ENCODE results near the gene CDH23. TPM values are rescaled to one million over a fixed set of nuclear protein-coding genes. Genes with fewer than 3 reads are reported as not detected.

CDH23 gene
- total and polyA plus RNA-seq, 9 of the 15 experiments (the other 6 are each of a cell fraction or from before 2014, with no cell fraction given) = 0.18 to 1.2 (median 0.47) TPM

DNA sequence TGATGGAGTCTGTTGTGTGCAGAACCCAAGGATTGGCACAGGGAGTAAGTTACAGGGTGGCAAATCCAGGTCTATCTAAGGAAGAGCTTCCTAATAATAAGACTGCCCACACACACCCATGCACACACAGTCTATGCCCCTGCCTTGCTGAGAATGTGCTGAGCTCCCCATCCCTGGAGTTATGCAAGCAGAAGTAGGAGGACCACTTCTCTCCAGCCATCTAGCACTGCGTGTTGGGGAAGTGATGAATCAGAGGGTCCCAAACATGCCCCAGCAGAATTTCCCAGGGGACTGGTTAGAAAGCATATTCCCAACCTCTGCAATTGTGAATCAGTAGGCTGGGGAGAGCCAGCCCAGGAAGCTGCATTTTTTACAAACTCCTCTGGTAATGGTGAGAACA lies 117.2 kb downstream of the CDH23 start:
- DNase-seq (ENCODE audit: extremely low read depth in 1 of 4, low spot score in 3 of 4) = no peak
- no peak overlapping the region for H3K9ac ChIP-seq (ENCODE audit: insufficient read depth in 1 of 2, low read depth in 2 of 2, low read length in 2 of 2)
- CTCF ChIA-PET (ENCODE audit: low intra/inter-chr PET ratio) = no interaction called here
- ATAC-seq = no peak
- H3K4me2 ChIP-seq (ENCODE audit: insufficient read depth, low read length) = no peak overlapping the region
- no peak for FAIRE-seq
- BruUV-seq (replicated peaks) = no TSS peak
- no peaks in the 10 kb centered on the region for H3K4me1 ChIP-seq (replicated peaks in 1 of 2; ENCODE audit: control insufficient read depth in 2 of 2, insufficient read depth in 2 of 2, low read length in 2 of 2)
- H3K9me3 ChIP-seq (replicated peaks; ENCODE audit: control insufficient read depth, insufficient read depth, low read depth, low read length) = 0 out of 2 replicates have a peak, but pooled peaks cover 3% of the 10 kb centered on the region
- H3K9me1 ChIP-seq (ENCODE audit: control insufficient read depth, insufficient read depth, low read length) = no peaks in the 10 kb centered on the region
- POLR2A ChIA-PET = no interaction called here
- intact Hi-C loops (cut with micrococcal nuclease) = no loop called here
- H4K20me1 ChIP-seq (replicated peaks; ENCODE audit: control insufficient read depth, insufficient read depth, low read length) = peaks cover 18% of the 10 kb centered on the region
- H3K36me3 ChIP-seq (ENCODE audit: control insufficient read depth, insufficient read depth, low read length) = no peaks in the 10 kb centered on the region
- TF ChIP-seq BCOR (IDR thresholded peaks at IDR 0.05) (no peak), EWSR1 (IDR thresholded peaks at IDR 0.05; ENCODE audit: borderline replicate concordance, low read depth, partially characterized antibody) (no peak), CAMTA2 (CRISPR knock-in tag; conservative IDR thresholded peaks at IDR 0.05) (no peak), ATF1 (CRISPR knock-in tag; IDR thresholded peaks at IDR 0.05) (no peak), ATF1 (tag; IDR thresholded peaks at IDR 0.05) (no peak), CBX2 (IDR thresholded peaks at IDR 0.05; ENCODE audit: insufficient read depth, low read length, poor library complexity, severe bottlenecking) (no peak), NONO (IDR thresholded peaks at IDR 0.05; ENCODE audit: low read depth in 2 of 2, low read length in 1 of 2) (no peak), CHD4 (IDR thresholded peaks at IDR 0.05; ENCODE audit: insufficient read depth, insufficient replicate concordance, low read depth, low read length, poor library complexity, severe bottlenecking) (no peak), TFAM (CRISPR knock-in tag; conservative IDR thresholded peaks at IDR 0.05) (no peak), XRCC5 (IDR thresholded peaks at IDR 0.05; ENCODE audit: low read depth, low read length) (no peak), ZEB2 (IDR thresholded peaks at IDR 0.05) (no peak)
- H2AFZ ChIP-seq (ENCODE audit: low read depth, low read length) = no peak overlapping the region
- WGBS (ENCODE audit: insufficient coverage, low coverage, missing lambda C conversion rate) = 6% methylated on average over 1 of the region's 1 CpG
- H3K27ac ChIP-seq (ENCODE audit: extremely low read depth, low read depth, low read length) = no peak overlapping the region; the same call in 2 of the 3 replicates
- in situ Hi-C loops (cut with MboI) = no loop called here
- no peaks in the 10 kb centered on the region for H3K79me2 ChIP-seq (ENCODE audit: control insufficient read depth, insufficient read depth, low read length)
- H3K27me3 ChIP-seq (ENCODE audit: control insufficient read depth in 2 of 2, insufficient read depth in 2 of 2, low read length in 2 of 2) = peaks cover 41 to 77% of the 10 kb centered on the region in 2 experiments
- H3K4me3 ChIP-seq = no peak overlapping the region
